SU-DHL-6 (cell line): Measurements from ENCODE around the gene DNASE2B.

Experiments
- CTCF ChIP-seq: fragments of 200-600 bp; sonication (generic); IDR thresholded peaks from one replicate; pipeline ENCODE4 v1.5.1; 2017; ENCODE audit warnings: antibody characterized with exemption, mild to moderate bottlenecking, low read length, moderate library complexity; ENCODE audit not compliant: insufficient read depth, poor library complexity, severe bottlenecking
- EZH2phosphoT487 ChIP-seq: fragments of 200-600 bp; sonication (generic), shearing (Covaris generic); conservative IDR thresholded peaks from 2 replicates; pipeline ENCODE4 v1.6.1; 2018; ENCODE audit warnings: mild to moderate bottlenecking, antibody characterized with exemption, low read length, moderate library complexity, mixed read lengths

GRCh38 chr1:84425150-84425896 is 27.0 kb downstream of the DNASE2B start:
- TF ChIP-seq CTCF (no peak), EZH2phosphoT487 (no peak)
